ENCODE data around the gene AMPH.

- no peak for TF ChIP-seq POLR2AphosphoS5 (IDR thresholded peaks at IDR 0.05; ENCODE audit: insufficient read depth in 1 of 2, low read depth in 1 of 2)
- TF ChIP-seq CTCF (IDR thresholded peaks at IDR 0.05) = no peak
Observed at GRCh38 chr7:38561166-38561565, 70.0 kb downstream of the AMPH start.
